SU-DHL-6 (cell line): ENCODE data around the gene GIPR.

Experiments
- EZH2phosphoT487 ChIP-seq: fragments of 200-600 bp; sonication (generic), shearing (Covaris generic); conservative IDR thresholded peaks from 2 replicates; pipeline ENCODE4 v1.6.1; 2018; ENCODE audit warnings: mild to moderate bottlenecking, antibody characterized with exemption, low read length, moderate library complexity, mixed read lengths
- TF ChIP-seq, protein P1 (sequence below): fragments of 200-600 bp; sonication (generic); IDR thresholded peaks from one replicate; pipeline ENCODE4 v1.5.1; 2017; ENCODE audit warnings: antibody characterized with exemption, mild to moderate bottlenecking, low read length, moderate library complexity; ENCODE audit not compliant: insufficient read depth, poor library complexity, severe bottlenecking

DNA sequence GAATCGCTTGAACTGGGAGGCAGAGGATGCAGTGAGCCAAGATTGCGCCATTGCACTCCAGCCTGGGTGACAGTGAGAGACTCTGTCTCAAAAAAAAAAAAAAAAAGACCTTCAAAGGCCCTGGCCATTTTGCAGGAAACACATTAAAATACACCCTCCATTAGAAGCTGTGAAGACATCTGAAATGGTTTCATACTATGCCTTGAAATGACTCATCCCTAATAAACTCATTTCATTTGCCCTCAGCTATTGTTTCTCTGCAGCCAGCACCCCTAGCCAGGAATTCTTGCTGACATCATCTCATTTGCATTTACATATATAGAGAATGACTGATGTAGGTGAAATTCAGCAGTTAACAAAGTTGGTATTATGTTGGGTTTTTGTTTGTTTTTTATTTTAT lies 37.6 kb upstream of the GIPR start:
- TF ChIP-seq, protein P1, sequence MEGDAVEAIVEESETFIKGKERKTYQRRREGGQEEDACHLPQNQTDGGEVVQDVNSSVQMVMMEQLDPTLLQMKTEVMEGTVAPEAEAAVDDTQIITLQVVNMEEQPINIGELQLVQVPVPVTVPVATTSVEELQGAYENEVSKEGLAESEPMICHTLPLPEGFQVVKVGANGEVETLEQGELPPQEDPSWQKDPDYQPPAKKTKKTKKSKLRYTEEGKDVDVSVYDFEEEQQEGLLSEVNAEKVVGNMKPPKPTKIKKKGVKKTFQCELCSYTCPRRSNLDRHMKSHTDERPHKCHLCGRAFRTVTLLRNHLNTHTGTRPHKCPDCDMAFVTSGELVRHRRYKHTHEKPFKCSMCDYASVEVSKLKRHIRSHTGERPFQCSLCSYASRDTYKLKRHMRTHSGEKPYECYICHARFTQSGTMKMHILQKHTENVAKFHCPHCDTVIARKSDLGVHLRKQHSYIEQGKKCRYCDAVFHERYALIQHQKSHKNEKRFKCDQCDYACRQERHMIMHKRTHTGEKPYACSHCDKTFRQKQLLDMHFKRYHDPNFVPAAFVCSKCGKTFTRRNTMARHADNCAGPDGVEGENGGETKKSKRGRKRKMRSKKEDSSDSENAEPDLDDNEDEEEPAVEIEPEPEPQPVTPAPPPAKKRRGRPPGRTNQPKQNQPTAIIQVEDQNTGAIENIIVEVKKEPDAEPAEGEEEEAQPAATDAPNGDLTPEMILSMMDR, result no peak
- TF ChIP-seq EZH2phosphoT487, result no peak
